Measurements from ENCODE around the gene ACVR1B.

DNA sequence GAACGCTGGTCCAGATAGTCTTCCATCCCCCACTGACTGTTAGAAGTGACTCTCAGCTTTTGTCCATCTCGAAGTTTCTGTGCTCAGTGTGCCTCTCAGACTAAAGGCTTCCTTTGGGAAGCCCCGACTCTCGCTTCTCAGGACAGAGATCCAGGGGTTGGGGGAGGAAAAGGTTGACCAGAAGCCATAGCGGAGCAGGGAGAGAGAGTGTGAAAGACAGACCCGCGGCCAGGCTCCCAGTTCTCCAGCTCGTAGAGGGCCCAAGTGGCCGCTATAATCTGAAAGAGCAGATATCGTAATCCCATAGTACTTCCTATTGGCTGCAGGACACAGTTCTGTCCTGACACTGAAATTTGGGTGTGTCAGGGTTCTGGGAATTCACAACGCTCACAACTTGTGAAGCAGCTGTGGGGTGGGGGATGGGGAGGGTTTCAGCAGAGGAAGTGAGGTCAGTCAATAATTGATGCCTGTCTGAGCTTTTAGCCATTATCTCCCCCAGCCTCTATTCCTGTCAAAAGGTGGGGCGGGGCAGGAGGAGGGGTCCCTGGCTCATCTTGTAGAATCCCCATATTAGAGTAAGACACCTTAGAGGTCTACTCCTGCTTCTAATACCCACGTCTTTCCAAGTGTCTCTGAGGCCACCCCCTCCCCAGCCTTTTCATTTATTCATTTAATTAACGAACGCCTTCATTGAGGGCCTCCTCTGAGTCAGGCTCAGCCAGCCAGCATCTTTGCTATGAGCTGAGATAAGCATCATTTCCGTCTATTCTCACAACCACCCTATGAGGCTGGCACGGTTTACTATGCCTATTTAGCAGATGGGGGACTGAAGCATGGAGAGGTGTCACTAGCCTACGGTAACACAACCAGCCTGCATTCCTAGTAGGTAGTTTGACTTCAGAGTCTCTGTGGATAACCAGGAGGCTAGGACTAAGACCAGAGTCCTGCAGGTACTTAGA is 45.7 kb upstream of the ACVR1B start:
- TF ChIP-seq, protein P1, sequence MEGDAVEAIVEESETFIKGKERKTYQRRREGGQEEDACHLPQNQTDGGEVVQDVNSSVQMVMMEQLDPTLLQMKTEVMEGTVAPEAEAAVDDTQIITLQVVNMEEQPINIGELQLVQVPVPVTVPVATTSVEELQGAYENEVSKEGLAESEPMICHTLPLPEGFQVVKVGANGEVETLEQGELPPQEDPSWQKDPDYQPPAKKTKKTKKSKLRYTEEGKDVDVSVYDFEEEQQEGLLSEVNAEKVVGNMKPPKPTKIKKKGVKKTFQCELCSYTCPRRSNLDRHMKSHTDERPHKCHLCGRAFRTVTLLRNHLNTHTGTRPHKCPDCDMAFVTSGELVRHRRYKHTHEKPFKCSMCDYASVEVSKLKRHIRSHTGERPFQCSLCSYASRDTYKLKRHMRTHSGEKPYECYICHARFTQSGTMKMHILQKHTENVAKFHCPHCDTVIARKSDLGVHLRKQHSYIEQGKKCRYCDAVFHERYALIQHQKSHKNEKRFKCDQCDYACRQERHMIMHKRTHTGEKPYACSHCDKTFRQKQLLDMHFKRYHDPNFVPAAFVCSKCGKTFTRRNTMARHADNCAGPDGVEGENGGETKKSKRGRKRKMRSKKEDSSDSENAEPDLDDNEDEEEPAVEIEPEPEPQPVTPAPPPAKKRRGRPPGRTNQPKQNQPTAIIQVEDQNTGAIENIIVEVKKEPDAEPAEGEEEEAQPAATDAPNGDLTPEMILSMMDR (IDR thresholded peaks at IDR 0.05; ENCODE audit: borderline replicate concordance, extremely low read depth, low read length, poor library complexity, severe bottlenecking), result no peak
- no peak for TF ChIP-seq EZH2 (IDR thresholded peaks at IDR 0.05; ENCODE audit: borderline replicate concordance, low read depth, low read length, severe bottlenecking)

Measured in DND-41 (cell line).